ENCODE measurements around the gene SNAI1.

Gene SNAI1

DNA sequence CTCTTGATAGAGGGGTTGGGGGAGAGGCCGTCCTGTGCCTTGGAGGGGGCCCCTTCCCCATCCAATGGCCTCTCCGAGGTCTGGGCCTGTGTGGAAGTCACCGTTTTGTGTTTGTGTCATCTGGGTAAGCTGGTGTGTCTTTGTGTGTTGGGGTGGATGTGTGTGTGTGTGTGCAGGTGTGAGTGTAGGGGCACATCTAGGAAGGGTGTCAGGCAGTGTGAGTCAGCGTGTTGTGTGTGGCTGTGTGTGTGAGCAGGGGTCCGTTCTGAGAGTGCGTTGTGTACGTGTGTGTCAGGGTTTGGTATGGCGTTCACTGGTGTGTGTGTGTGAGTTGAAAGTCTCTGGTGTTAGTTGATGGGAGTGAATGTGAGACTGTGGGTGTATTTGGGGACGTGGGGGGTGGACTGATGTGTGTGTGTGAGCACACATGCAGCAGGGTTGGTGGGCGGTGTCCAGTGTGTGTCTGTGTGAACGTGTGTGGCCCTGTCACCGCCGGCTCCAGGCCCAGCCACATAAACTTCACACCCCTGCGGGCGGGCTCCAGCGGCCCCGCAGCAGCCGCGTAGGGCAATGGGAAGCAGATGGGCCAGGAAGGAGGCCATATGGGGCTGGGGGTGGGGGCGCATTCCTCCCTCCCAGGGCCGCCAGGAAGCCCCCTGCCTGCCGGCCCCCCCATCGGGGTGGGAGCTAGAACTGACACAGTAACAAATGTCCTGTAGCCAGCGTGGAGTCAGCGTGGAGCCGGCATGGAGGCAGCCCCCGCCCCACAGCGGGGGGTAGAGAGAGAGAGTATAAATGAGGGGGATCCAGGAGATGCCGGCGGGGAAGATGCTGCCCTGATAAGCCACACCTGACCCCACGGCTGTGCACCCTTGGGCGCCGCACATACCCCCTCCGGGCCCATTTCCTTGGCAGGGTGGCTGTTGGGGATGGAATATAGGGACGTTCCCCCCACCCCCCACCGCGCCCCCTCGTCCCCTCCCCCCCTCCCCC is 32.1 kb downstream of the SNAI1 start:
- H3K4me3 ChIP-seq (ENCODE audit: low read length) = no peak overlapping the region
- DNase-seq (ENCODE audit: low read depth) = no peak
- TF ChIP-seq, protein P1, sequence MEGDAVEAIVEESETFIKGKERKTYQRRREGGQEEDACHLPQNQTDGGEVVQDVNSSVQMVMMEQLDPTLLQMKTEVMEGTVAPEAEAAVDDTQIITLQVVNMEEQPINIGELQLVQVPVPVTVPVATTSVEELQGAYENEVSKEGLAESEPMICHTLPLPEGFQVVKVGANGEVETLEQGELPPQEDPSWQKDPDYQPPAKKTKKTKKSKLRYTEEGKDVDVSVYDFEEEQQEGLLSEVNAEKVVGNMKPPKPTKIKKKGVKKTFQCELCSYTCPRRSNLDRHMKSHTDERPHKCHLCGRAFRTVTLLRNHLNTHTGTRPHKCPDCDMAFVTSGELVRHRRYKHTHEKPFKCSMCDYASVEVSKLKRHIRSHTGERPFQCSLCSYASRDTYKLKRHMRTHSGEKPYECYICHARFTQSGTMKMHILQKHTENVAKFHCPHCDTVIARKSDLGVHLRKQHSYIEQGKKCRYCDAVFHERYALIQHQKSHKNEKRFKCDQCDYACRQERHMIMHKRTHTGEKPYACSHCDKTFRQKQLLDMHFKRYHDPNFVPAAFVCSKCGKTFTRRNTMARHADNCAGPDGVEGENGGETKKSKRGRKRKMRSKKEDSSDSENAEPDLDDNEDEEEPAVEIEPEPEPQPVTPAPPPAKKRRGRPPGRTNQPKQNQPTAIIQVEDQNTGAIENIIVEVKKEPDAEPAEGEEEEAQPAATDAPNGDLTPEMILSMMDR (IDR thresholded peaks at IDR 0.05; ENCODE audit: insufficient read depth, low read depth, low read length, missing control alignments) = no peak

DNA sequence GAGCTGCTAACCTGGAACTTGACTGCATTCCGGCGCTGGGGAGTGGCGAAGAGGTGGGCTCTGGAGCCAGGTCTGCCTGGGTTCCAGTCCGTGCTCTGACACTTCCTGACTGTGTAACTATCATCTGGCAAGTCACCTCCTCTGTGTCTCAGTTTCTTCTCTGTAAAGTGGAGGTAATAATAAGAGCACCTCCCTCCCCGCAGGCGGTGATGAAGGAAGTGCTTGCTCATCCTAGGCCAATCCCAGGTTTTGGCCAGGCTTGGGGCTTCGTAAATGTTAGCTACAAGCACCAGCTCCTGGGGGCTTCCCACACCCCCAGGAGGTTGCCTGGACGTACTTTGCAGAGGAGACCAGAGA is 32.8 kb downstream of the SNAI1 start:
- TF ChIP-seq, protein P1 (IDR thresholded peaks at IDR 0.05; ENCODE audit: insufficient read depth, low read depth, low read length, missing control alignments) = no peak
- H3K4me3 ChIP-seq (ENCODE audit: low read length) = no peak overlapping the region
- no peak for DNase-seq (ENCODE audit: low read depth)

DNA sequence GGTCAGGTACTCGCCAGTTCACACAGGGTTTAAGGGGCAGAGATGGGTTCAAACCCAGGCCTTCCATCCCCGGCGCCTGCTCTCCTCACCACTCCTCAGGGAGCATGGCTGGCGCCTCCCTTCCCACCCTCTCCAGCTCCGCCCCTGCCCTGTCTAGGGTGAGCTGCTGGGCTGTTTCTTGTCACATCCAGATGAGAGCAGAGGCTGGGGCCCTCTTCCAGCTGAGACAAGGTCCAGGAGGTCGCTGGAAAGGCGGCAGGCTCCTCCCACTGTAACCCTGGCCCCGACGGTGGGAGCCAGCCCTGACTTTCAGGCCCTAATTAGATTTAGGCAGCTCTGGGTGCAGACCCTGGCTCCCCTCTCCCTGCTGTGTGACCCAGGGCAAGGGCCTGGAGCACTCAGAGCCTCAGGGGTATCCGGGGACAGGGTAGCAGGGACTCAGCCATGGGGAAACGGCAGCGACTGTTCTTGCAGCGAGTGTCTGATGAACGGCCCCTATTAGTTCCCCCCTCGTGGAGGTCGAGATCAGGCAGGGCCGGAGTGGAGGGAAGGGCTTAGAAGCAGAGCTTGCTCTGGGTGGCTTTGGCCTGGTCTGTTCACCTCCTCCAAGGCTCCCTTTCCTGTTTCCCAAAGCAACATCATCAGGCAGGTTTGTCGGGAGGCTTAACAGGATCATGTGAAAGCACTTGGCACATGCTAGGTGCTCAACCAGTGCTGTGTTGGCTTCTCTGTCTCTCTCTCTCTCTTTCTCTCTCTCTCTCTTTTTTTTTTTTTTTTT is 33.4 kb downstream of the SNAI1 start:
- TF ChIP-seq, protein P1 (IDR thresholded peaks at IDR 0.05; ENCODE audit: insufficient read depth, low read depth, low read length, missing control alignments) = no peak
- no peak for DNase-seq (ENCODE audit: low read depth)

DNA sequence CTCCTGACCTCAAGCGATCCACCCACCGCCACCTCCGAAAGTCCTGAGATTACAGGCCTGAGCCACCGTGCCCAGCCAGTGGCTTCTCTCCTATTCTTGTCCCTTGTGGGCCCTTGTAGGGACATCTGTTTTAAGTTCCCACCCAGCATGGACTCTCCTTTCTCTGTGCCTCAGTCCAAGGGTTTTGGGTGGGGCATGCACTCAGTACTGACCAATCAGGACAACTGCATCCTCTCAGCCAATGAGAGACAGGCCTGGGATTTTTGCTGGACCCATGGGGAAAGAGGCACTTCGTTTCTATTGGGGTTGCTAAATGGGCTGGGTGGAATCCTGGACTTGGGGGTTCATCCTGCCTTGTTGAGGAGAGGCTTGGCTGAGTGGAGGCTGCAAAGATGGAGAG is 34.4 kb downstream of the SNAI1 start:
- DNase-seq (ENCODE audit: low read depth) = no peak
- no peak overlapping the region for H3K4me3 ChIP-seq (ENCODE audit: low read length)
- TF ChIP-seq, protein P1 (IDR thresholded peaks at IDR 0.05; ENCODE audit: insufficient read depth, low read depth, low read length, missing control alignments) = no peak

More for the DNA sequence above, 33.4 kb downstream of the SNAI1 start:
- no peak overlapping the region for H3K4me3 ChIP-seq (ENCODE audit: low read length)

DNA sequence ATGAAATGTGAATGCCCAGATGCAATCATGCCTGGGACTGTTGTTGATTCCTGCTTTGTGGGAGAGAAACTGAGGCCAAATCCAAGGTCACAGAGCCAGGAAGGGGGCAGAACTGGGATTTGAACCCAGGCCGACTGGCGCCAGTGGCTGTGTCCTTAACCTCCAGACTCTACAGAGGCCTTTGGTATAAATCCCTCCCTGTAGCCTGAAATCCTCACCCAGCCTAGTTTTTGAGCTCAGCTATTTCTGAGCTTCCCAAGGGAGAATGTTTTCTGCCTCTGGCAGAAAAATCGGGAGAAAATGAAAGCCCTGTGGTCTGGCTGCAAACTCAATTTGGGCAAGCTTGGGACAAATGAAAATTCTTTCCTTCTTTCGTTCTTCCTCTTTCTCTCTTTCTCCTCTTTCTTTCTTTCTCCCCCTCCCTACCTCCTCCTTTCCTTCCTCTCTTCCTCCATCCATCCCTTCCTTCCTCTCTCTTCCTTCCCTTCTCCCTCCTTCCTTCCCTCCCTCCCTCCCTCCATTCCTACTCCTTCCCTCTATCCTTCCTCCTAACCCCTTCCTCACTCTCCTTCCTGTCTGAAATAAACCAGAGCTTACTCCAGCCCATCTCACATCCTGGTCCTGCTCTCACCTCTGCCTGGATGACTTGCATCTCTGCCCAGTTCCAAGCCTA is 34.9 kb downstream of the SNAI1 start:
- DNase-seq (ENCODE audit: low read depth) = no peak
- no peak overlapping the region for H3K4me3 ChIP-seq (ENCODE audit: low read length)
- TF ChIP-seq, protein P1 (IDR thresholded peaks at IDR 0.05; ENCODE audit: insufficient read depth, low read depth, low read length, missing control alignments) = no peak

DNA sequence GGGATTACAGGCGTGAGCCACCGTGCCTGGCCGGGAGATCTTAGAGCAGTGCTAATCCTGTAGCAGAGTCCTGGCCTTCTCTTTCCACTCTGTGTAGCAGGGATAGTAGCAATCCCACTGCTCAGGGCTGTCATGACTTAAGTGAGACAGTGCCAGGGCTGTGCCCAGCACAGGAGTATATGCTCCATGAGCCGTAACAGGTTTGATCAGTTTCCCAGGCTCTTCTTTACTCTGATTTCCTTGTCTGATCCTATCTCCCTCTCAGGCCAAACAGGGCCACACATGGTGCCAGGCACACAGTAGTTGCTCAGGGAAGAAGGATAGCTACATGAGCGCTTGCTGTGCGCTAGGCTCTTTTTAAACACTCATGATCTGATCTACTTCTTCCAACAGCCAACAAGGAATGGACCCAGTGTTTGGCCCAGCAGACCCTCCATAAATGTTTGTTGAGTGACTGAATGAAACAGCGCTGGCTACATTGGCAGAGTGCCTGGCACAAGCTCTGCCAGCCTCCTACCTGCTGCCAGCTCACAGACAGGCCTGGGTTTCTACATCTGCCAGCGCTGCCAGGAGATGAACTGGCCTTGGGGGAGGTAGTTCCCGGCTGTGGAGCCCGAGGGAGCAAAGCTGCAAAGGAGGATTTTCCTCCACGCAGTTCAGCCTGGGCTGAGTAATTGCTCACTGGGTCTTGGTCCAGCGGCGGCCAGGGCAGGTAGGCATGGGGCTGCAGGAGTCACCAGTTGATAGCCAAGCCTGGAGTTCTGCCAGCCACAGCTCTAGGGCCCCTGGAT is 36.9 kb downstream of the SNAI1 start:
- TF ChIP-seq, protein P1 (IDR thresholded peaks at IDR 0.05; ENCODE audit: insufficient read depth, low read depth, low read length, missing control alignments) = no peak
- peak; percentile 73 for DNase-seq (ENCODE audit: low read depth)
- H3K4me3 ChIP-seq (ENCODE audit: low read length) = no peak overlapping the region
